ENCODE data around the gene FOXP1.
"Not testable (repeated sequence)": the region's sequence is repeated elsewhere in the genome, so short reads cannot be mapped to it uniquely, and the experiment has no call there.

- not testable (repeated sequence) for TF ChIP-seq EP300 (conservative IDR thresholded peaks at IDR 0.05; ENCODE audit: poor library complexity, severe bottlenecking); EZH2 (IDR thresholded peaks at IDR 0.05; ENCODE audit: borderline replicate concordance, insufficient read depth, low read length, poor library complexity, severe bottlenecking); POLR2AphosphoS5 (IDR thresholded peaks at IDR 0.05)
- TF ChIP-seq, protein P1, sequence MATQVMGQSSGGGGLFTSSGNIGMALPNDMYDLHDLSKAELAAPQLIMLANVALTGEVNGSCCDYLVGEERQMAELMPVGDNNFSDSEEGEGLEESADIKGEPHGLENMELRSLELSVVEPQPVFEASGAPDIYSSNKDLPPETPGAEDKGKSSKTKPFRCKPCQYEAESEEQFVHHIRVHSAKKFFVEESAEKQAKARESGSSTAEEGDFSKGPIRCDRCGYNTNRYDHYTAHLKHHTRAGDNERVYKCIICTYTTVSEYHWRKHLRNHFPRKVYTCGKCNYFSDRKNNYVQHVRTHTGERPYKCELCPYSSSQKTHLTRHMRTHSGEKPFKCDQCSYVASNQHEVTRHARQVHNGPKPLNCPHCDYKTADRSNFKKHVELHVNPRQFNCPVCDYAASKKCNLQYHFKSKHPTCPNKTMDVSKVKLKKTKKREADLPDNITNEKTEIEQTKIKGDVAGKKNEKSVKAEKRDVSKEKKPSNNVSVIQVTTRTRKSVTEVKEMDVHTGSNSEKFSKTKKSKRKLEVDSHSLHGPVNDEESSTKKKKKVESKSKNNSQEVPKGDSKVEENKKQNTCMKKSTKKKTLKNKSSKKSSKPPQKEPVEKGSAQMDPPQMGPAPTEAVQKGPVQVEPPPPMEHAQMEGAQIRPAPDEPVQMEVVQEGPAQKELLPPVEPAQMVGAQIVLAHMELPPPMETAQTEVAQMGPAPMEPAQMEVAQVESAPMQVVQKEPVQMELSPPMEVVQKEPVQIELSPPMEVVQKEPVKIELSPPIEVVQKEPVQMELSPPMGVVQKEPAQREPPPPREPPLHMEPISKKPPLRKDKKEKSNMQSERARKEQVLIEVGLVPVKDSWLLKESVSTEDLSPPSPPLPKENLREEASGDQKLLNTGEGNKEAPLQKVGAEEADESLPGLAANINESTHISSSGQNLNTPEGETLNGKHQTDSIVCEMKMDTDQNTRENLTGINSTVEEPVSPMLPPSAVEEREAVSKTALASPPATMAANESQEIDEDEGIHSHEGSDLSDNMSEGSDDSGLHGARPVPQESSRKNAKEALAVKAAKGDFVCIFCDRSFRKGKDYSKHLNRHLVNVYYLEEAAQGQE (IDR thresholded peaks at IDR 0.05; ENCODE audit: borderline replicate concordance) = not testable (repeated sequence)
These were observed 607.5 kb downstream of the FOXP1 start for GRCh38 chr3:70975981-70976380.
